GM10248 (cell line): ENCODE data around the gene SLC39A6.

Experiments
- CTCF ChIA-PET: fragments of 300-600 bp; sonication (Branson Sonifier 250); formaldehyde crosslinking; extraction: SDS; loops from one replicate; lab custom pipeline; 2021; ENCODE audit warnings: antibody characterized with exemption; lab: Yijun Ruan, JAX
- POLR2A ChIA-PET: fragments of 350-650 bp; sonication (Branson Sonifier 250); formaldehyde crosslinking; extraction: SDS; loops from one replicate; lab custom pipeline; 2020; ENCODE audit warnings: antibody characterized with exemption; lab: Yijun Ruan, JAX
- DNase-seq: peaks from one replicate; pipeline ENCODE4 v3.0.0; 2012; ENCODE audit errors: extremely low spot score
- CTCF ChIP-seq: IDR thresholded peaks from 2 replicates; pipeline ENCODE4 v1.5.1; 2012; ENCODE audit warnings: mild to moderate bottlenecking, low read depth; ENCODE audit errors: extremely low read depth, missing control alignments, control extremely low read depth

SLC39A6 gene

GRCh38 chr18:36108196-36108595 lies 20.9 kb downstream of the SLC39A6 start:
- ChIA-PET CTCF (interaction anchor here (1.0 to 1.5 kb wide), 5 partner anchors 9 to 177 kb away, joined by 3 to 5 read pairs (median 5); no protein-coding TSS in a partner anchor), POLR2A (no interaction called here)
- no peak for TF ChIP-seq CTCF
- DNase-seq = no peak

GRCh38 chr18:36107477-36107876 lies 21.7 kb downstream of the SLC39A6 start:
- CTCF ChIA-PET = interaction anchor here (1.0 to 1.6 kb wide), 5 partner anchors 8 to 178 kb away, joined by 3 to 5 read pairs (median 5); no protein-coding TSS in a partner anchor
- TF ChIP-seq CTCF = no peak
- POLR2A ChIA-PET = no interaction called here
- no peak for DNase-seq

GRCh38 chr18:36104749-36105148 lies 24.4 kb downstream of the SLC39A6 start:
- CTCF ChIA-PET = interaction anchor here (1.6 kb wide), 1 partner anchor 10 kb away, joined by 5 read pairs; no protein-coding TSS in a partner anchor
- POLR2A ChIA-PET = no interaction called here
- DNase-seq = no peak
- no peak for TF ChIP-seq CTCF

- no peak for DNase-seq
- no peak for TF ChIP-seq CTCF
- ChIA-PET POLR2A (no interaction called here), CTCF (interaction anchor here (1.1 to 2.2 kb wide), 3 partner anchors 19 to 183 kb away, joined by 3 to 9 read pairs (median 3); no protein-coding TSS in a partner anchor)
Observed at GRCh38 chr18:36101943-36102342, 27.2 kb downstream of the SLC39A6 start.

GRCh38 chr18:36099311-36099710 lies 29.8 kb downstream of the SLC39A6 start:
- ChIA-PET CTCF (interaction anchor here (0.8 to 8.8 kb wide), 4 partner anchors 9 to 709 kb away, joined by 3 to 124 read pairs (median 4); no protein-coding TSS in a partner anchor), POLR2A (no interaction called here)
- TF ChIP-seq CTCF = no peak
- DNase-seq = no peak

GRCh38 chr18:36096955-36097354 lies 32.2 kb downstream of the SLC39A6 start:
- CTCF ChIA-PET = interaction anchor here (8.8 kb wide), 1 partner anchor 188 kb away, joined by 124 read pairs; no protein-coding TSS in a partner anchor
- DNase-seq = no peak
- POLR2A ChIA-PET = no interaction called here
- no peak for TF ChIP-seq CTCF
